Nephron (organoid): ENCODE results near the gene MYO16.

Experiments
- H3K27ac Mint-ChIP-seq, 3 experiments: 2 replicates each; pipeline ENCODE4 v1.8.0; 2020; ENCODE audit warnings: mixed read lengths in 3 of 3, mild to moderate bottlenecking in 2 of 3, moderate library complexity in 1 of 3
- H3K27me3 Mint-ChIP-seq: 2 replicates; pipeline ENCODE4 v1.8.0; 2021; ENCODE audit warnings: low read depth, mild to moderate bottlenecking, moderate library complexity, mixed read lengths
- H3K36me3 Mint-ChIP-seq: 2 replicates; pipeline ENCODE4 v1.8.0; 2020; ENCODE audit warnings: low read depth, mixed read lengths
- H3K4me1 Mint-ChIP-seq: 2 replicates; pipeline ENCODE4 v1.8.0; 2020; ENCODE audit warnings: mixed read lengths
- H3K4me3 Mint-ChIP-seq, 3 experiments: 2 replicates each; pipeline ENCODE4 v1.8.0; 2020; ENCODE audit warnings: mild to moderate bottlenecking in 3 of 3, mixed read lengths in 3 of 3, moderate library complexity in 2 of 3
- H3K9me3 Mint-ChIP-seq: 2 replicates; pipeline ENCODE4 v1.8.0; 2020; ENCODE audit warnings: mixed read lengths
- TF ChIP-seq, protein P1 (sequence below), 3 experiments: fragments of 200-600 bp; sonication (generic); IDR thresholded peaks; one replicate each; pipeline ENCODE4 v1.5.0; 2021; ENCODE audit warnings: antibody characterized with exemption in 3 of 3; ENCODE audit not compliant: unreplicated experiment in 3 of 3

Gene MYO16

DNA sequence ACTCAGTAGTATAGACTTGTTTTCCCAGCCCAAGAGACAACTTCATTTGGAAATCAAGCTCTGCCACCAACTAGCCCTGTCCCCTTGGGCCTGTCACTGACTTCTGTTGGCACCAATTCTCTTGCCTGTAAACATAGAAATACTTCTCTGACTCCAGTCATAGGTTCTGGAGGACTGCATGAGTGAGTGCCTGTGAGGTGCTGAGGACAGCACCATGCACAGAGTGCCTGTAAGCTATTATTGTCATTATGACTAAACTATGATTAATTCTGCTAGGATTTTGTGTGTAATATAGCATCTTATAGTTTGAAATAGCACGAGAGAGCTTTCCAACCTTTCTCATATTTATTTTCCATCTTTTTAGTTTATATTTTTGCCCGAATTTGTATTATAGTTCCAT is 247.9 kb downstream of the MYO16 start:
- Mint-ChIP-seq H3K36me3 (no peaks in the 10 kb centered on the region), H3K27me3 (no peaks in the 10 kb centered on the region), H3K4me3 (no peak overlapping the region), H3K9me3 (peaks cover 15% of the 10 kb centered on the region), H3K27ac (no peak overlapping the region), H3K4me1 (no peaks in the 10 kb centered on the region)
- TF ChIP-seq, protein P1, sequence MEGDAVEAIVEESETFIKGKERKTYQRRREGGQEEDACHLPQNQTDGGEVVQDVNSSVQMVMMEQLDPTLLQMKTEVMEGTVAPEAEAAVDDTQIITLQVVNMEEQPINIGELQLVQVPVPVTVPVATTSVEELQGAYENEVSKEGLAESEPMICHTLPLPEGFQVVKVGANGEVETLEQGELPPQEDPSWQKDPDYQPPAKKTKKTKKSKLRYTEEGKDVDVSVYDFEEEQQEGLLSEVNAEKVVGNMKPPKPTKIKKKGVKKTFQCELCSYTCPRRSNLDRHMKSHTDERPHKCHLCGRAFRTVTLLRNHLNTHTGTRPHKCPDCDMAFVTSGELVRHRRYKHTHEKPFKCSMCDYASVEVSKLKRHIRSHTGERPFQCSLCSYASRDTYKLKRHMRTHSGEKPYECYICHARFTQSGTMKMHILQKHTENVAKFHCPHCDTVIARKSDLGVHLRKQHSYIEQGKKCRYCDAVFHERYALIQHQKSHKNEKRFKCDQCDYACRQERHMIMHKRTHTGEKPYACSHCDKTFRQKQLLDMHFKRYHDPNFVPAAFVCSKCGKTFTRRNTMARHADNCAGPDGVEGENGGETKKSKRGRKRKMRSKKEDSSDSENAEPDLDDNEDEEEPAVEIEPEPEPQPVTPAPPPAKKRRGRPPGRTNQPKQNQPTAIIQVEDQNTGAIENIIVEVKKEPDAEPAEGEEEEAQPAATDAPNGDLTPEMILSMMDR (IDR thresholded peaks at IDR 0.05; ENCODE audit: unreplicated experiment in 3 of 3): no peak

- Mint-ChIP-seq H3K36me3 (no peaks in the 10 kb centered on the region), H3K9me3 (peaks cover 15% of the 10 kb centered on the region), H3K27ac (no peak overlapping the region), H3K27me3 (no peaks in the 10 kb centered on the region), H3K4me1 (no peaks in the 10 kb centered on the region), H3K4me3 (no peak overlapping the region)
- TF ChIP-seq, protein P1 (IDR thresholded peaks at IDR 0.05; ENCODE audit: unreplicated experiment in 3 of 3): no peak
Measured at GRCh38 chr13:108878732-108879131, 249.3 kb downstream of the MYO16 start.

DNA sequence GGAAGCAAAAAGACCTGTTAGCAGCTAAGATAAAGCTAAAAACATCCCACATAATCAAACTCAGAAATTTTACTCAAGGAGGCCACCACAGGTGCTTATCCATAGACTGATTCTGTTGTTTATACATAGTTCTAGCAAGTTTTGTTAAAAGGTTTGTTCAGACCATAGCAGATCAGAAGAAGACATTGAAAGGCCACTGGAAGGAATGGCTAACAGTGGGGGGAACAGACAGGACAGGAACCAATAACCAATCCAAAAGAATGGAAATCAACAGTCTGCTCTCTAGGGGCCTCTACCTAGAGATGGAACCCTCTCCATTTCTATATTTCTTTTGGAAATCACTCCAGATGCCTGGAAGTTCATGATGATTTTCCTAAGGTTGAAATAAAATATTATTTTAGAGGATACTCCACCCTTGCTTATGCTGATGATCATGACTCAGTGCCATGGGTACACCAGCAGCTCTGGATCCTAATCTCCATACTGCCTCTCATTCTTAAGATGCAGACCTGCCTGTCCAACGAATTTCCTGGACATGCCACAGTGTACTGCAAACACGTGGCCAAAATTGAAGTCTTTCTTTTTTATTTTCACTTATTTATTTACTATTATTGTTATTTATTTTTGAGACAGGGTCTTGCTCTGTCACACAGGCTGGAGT is 260.0 kb downstream of the MYO16 start:
- H3K27ac Mint-ChIP-seq: no peak overlapping the region
- no peaks in the 10 kb centered on the region for H3K9me3 Mint-ChIP-seq

GRCh38 chr13:108895220-108895704 is 265.9 kb downstream of the MYO16 start:
- Mint-ChIP-seq H3K27me3 (no peaks in the 10 kb centered on the region), H3K9me3 (no peaks in the 10 kb centered on the region), H3K27ac (no peak overlapping the region), H3K36me3 (no peaks in the 10 kb centered on the region), H3K4me3 (no peak overlapping the region), H3K4me1 (no peaks in the 10 kb centered on the region)
- TF ChIP-seq, protein P1 (IDR thresholded peaks at IDR 0.05; ENCODE audit: unreplicated experiment in 3 of 3): peak; percentile 54 to 75 (median 59)

More for the DNA sequence above, 260.0 kb downstream of the MYO16 start:
- Mint-ChIP-seq H3K27me3 (no peaks in the 10 kb centered on the region), H3K36me3 (no peaks in the 10 kb centered on the region), H3K4me3 (no peak overlapping the region), H3K4me1 (no peaks in the 10 kb centered on the region)
- TF ChIP-seq, protein P1 (IDR thresholded peaks at IDR 0.05; ENCODE audit: unreplicated experiment in 3 of 3): no peak

GRCh38 chr13:108897955-108898354 is 268.5 kb downstream of the MYO16 start:
- Mint-ChIP-seq H3K9me3 (peaks cover 5% of the 10 kb centered on the region), H3K27ac (no peak overlapping the region), H3K4me1 (no peaks in the 10 kb centered on the region), H3K4me3 (no peak overlapping the region), H3K27me3 (no peaks in the 10 kb centered on the region), H3K36me3 (no peaks in the 10 kb centered on the region)
- TF ChIP-seq, protein P1 (IDR thresholded peaks at IDR 0.05; ENCODE audit: unreplicated experiment in 3 of 3): no peak
